Measurements from ENCODE around the gene SLC34A1.
"Not testable (repeated sequence)": the region's sequence is repeated elsewhere in the genome, so short reads cannot be mapped to it uniquely, and the experiment has no call there.

Gene SLC34A1, protein sequence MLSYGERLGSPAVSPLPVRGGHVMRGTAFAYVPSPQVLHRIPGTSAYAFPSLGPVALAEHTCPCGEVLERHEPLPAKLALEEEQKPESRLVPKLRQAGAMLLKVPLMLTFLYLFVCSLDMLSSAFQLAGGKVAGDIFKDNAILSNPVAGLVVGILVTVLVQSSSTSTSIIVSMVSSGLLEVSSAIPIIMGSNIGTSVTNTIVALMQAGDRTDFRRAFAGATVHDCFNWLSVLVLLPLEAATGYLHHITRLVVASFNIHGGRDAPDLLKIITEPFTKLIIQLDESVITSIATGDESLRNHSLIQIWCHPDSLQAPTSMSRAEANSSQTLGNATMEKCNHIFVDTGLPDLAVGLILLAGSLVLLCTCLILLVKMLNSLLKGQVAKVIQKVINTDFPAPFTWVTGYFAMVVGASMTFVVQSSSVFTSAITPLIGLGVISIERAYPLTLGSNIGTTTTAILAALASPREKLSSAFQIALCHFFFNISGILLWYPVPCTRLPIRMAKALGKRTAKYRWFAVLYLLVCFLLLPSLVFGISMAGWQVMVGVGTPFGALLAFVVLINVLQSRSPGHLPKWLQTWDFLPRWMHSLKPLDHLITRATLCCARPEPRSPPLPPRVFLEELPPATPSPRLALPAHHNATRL

DNA sequence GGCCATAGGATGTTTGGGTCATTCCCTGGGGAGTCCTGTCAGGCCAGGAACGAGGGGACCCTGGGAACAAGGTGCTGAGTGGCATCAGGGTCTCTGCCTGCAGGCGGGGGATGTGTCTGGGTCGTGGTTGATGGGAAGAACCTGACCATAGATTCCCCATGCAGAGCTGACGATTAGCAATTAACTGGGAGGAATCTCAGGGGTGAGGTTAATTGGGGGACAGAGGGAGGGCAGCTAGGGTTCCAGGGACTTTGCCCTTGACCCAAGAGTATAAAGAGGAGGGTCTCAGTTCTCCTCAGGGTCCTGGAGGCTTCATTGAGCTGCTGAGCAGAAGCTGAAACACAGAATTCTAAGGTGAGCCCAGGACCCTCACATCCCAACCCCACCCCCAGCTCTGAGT, at the start of gene SLC34A1:
Gene SLC34A1 (plus strand): TSS at position 301 of the 400 bp plus-strand sequence. CDS start 1,308 bp downstream, outside the sequence.
- Mint-ChIP-seq H3K27ac (no peak within 1 kb of the TSS), H3K4me1 (peaks cover 5 to 13% of the 10 kb centered on the region in 2 donors), H3K4me3 (no peak within 1 kb of the TSS), H3K9me3 (no peaks in the 10 kb centered on the region), H3K27me3 (peaks cover 25 to 41% of the 10 kb centered on the region in 2 donors), H3K36me3 (no peaks in the 10 kb centered on the region)
- no peak for DNase-seq
- no peak for ATAC-seq (replicated peaks)

DNA sequence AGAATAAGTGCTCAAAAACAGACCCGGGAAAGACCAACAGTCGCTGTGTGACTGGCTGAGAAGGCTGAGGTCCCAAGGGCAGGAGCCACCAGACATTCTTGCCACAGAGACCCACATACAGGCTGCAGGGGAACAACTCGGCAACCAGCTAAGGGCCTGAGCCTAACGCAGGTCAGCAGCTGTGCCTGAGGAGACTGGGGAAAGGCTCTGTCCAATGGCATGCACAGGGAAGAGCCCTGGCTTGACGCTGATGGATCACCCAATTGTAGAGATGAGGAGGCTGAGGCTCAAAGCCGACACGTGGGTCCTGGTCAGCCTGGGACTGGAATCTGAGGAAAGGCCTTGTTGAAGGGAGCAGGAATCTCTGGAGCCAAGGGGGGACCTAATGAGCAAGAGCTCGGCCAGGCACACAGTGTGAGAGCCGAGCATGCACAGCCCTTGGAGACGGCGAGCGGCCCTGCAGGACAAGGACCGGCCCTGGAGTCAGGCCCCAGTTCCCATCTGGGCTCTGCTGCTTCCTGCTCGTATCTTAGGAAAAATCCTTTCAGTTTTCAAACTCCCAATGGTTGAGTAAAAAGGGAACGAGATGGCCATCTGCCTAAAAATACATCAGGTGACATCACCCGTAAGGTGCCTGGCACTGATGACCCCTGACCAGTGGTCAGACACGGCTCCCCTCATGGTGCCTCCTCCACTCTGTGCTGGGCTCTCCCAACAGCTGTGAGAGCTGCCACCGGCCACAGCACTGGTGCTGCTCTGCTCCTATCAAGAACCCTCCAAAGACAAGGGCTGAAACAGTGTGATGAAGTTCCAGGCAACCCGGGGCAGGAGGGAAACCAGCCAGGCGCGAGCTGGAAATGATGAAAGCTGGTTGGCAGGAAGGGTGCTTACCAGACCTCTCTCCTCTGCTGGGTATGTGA, 49.2 kb upstream of the SLC34A1 start:
- Mint-ChIP-seq H3K27ac (peak overlapping the region; percentile 14), H3K27me3 (no peaks in the 10 kb centered on the region), H3K9me3 (no peaks in the 10 kb centered on the region), H3K4me1 (peaks cover 38 to 42% of the 10 kb centered on the region in 2 donors), H3K36me3 (peaks cover 58 to 75% of the 10 kb centered on the region in 2 donors), H3K4me3 (no peak overlapping the region)
- ATAC-seq (replicated peaks) (no peak), DNase-seq (no peak)

DNA sequence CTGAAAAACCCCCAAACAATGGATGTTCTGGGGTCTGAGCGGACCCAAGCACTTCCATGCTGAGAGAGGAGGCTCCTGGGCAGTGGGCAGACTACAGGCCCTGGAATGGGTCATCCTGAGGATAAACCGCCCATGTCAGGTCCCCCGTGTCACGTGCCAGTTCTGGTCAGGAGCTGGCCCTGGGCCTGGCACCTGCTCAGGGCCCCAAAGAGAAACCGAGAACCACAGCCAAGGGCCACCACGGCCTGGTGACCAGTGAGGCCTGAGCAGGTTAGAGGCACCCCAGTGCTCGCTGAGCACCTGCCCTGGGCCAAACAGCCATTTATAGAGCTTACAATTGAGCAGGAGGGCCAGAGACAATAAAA, 48.6 kb upstream of the SLC34A1 start:
- H3K36me3 Mint-ChIP-seq: peaks cover 54 to 69% of the 10 kb centered on the region in 2 donors
- DNase-seq (no peak), ATAC-seq (replicated peaks) (no peak)
- H3K4me1 Mint-ChIP-seq: peaks cover 36 to 42% of the 10 kb centered on the region in 2 donors
- H3K27me3 Mint-ChIP-seq: no peaks in the 10 kb centered on the region
- H3K9me3 Mint-ChIP-seq: no peaks in the 10 kb centered on the region
- H3K4me3 Mint-ChIP-seq: no peak overlapping the region
- peak overlapping the region; percentile 16 for H3K27ac Mint-ChIP-seq

DNA sequence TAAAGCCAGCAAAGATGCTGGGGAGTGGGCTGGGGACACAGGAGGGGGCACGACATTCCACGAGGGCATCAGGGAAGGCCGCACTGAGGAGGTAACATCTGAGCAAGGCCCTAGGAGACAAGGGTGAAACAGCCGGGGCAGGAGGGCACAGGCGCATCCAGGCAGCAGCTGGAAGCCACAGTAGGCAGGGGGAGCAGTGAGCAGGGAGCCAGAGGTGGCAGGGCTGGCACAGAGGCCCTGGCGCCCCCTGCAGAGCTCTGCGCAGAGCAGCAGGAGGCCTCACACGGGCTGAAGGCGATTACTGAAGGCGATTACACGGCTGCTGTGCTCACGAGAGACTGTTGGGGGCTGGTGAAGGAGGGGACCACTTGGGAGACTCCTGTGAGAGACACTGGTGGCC, 48.1 kb upstream of the SLC34A1 start:
- ATAC-seq (replicated peaks): peak; percentile 77 to 80
- Mint-ChIP-seq H3K27me3 (no peaks in the 10 kb centered on the region), H3K4me1 (peaks cover 31 to 38% of the 10 kb centered on the region in 2 donors), H3K9me3 (no peaks in the 10 kb centered on the region), H3K36me3 (peaks cover 50 to 65% of the 10 kb centered on the region in 2 donors), H3K4me3 (no peak overlapping the region), H3K27ac (peak overlapping the region; percentile 16)
- DNase-seq: no peak

DNA sequence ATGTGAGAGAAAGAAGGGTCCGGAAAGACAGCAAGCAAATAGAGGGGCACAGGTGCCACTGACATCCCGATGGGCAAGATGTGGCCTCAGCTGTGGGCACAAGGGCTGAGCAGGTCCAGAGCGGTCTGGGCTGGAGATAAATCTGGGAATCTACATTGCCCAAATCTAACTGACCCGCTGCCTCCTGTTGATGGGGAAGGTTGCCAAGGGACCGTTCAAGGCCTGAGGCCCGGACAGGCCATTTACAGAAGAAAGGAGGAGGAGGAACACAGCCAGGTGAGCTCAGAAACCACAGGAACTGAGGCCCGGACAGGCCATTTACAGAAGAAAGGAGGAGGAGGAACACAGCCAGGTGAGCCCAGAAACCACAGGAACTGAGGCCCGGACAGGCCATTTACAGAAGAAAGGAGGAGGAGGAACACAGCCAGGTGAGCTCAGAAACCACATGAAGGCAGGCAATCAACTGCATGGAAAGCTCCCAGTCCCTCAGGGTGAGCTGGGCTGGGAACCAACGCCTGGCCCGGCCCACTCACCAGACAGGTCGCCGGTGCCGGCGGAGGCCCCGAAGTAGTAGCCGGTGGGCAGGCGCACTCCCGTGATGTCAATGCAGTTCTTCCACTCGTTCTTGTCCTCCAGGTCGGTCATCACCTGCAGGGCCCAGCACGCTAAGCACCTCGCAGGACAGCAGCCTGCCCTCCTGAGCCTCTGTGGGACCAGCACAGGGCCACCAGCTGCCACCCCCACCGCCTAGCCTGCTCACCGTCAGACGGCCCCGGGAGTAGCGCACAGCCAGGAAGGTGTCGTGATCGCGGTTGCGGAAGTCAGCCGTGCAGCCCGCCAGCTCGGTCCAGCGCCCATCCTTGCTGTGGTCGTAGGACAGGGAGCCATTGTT, 47.4 kb upstream of the SLC34A1 start:
- peak overlapping the region; percentile 16 for H3K27ac Mint-ChIP-seq
- H3K27me3 Mint-ChIP-seq: no peaks in the 10 kb centered on the region
- no peak overlapping the region for H3K4me3 Mint-ChIP-seq
- H3K36me3 Mint-ChIP-seq: peaks cover 49 to 65% of the 10 kb centered on the region in 2 donors
- no peaks in the 10 kb centered on the region for H3K9me3 Mint-ChIP-seq
- DNase-seq (no peak), ATAC-seq (replicated peaks) (no peak)
- H3K4me1 Mint-ChIP-seq: peaks cover 27 to 30% of the 10 kb centered on the region in 2 donors

DNA sequence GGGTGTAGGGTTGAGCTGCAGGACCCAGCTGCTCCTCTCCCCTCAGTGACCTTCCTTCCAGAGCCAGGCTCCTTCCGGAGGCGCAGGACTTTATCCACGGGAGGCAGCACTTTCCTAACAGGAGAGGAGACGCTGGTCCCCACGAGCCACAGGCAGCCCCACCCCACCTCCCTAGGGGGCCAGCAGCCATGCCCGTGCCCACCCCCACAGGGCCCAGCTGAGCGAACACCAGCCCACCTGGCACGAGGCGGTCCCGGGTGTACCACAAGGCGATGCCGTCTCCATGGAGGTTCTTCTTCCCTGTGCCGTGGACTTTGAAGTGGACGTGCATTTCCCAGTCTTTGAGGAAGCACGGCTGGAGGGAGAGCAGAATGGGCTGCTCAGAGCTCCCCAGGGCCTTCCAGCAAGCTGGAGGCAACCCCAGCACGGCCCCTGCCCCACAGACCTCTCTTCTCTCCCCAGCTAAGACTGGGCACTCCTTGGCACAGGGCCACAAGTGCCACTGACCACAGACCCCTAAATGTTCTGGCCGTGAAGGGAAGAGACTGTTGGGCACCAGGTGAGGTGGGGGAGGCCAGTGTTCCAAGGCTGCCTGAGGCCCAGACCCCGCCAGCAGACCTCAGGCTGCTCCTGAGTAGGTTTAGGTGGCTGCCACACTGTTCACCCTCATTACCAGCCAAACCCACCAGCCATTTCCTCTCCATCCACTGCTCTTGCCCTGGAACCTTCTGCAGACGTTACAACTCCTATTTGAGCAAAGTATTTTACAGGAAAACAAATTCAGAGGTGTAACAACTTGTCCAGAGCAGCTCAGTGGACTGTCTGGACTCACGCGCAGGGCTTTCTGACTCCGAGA, 45.8 kb upstream of the SLC34A1 start:
- Mint-ChIP-seq H3K27me3 (no peaks in the 10 kb centered on the region), H3K36me3 (peaks cover 39 to 55% of the 10 kb centered on the region in 2 donors), H3K4me1 (peaks cover 17 to 20% of the 10 kb centered on the region in 2 donors), H3K4me3 (no peak overlapping the region), H3K9me3 (no peaks in the 10 kb centered on the region), H3K27ac (no peak overlapping the region)
- no peak for DNase-seq
- no peak for ATAC-seq (replicated peaks)

DNA sequence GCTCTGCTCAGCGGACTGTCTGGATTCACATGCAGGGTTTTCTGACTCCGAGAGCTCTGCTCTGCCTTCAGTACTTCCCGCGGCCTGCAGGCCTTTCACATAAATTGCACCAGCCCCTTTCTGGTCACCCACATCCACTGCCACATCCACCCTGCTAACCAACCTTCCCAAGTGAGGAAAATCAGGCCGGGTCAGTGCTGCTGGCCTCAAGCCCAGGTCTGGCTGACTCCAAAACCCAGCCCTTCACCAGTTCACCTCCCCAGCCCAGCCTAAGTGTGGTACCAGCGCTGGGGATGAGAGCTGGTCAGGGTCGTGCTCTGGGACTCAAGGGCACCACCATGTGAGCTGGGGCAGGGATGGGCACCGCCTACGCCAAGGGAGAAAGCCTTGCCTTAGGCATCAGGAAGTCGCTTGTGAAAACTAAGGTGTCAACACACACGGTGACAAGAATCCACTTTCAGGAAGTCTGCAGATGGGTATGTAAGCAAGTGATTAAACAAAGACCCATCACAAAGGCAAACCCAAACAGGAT, 45.1 kb upstream of the SLC34A1 start:
- peaks cover 14% of the 10 kb centered on the region in 2 donors for H3K4me1 Mint-ChIP-seq
- no peak overlapping the region for H3K27ac Mint-ChIP-seq
- H3K9me3 Mint-ChIP-seq: no peaks in the 10 kb centered on the region
- peaks cover 35 to 52% of the 10 kb centered on the region in 2 donors for H3K36me3 Mint-ChIP-seq
- ATAC-seq (replicated peaks) (no peak), DNase-seq (no peak)
- H3K27me3 Mint-ChIP-seq: no peaks in the 10 kb centered on the region
- no peak overlapping the region for H3K4me3 Mint-ChIP-seq

DNA sequence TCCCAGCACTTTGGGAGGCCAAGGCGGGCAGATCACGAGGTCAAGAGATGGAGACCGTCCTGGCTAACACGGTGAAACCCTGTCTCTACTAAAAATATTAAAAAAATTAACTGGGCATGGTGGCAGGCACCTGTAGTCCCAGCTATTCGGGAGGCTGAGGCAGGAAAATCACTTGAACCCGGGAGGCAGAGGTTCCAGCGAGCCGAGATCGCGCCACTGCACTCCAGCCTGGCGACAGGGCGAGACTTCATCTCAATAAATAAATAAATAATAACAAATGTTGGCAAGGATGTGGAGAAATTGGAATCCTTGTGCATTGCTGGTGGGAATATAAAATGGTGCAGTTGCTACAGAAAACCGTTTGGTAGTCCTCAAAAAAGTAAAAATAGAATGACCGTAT, 41.2 kb upstream of the SLC34A1 start:
- H3K27me3 Mint-ChIP-seq; ATAC-seq (replicated peaks); H3K4me3 Mint-ChIP-seq; H3K9me3 Mint-ChIP-seq; DNase-seq; H3K27ac Mint-ChIP-seq: not testable (repeated sequence)
- peaks cover 15 to 18% of the 10 kb centered on the region in 2 donors for H3K4me1 Mint-ChIP-seq
- peaks cover 22 to 39% of the 10 kb centered on the region in 2 donors for H3K36me3 Mint-ChIP-seq

DNA sequence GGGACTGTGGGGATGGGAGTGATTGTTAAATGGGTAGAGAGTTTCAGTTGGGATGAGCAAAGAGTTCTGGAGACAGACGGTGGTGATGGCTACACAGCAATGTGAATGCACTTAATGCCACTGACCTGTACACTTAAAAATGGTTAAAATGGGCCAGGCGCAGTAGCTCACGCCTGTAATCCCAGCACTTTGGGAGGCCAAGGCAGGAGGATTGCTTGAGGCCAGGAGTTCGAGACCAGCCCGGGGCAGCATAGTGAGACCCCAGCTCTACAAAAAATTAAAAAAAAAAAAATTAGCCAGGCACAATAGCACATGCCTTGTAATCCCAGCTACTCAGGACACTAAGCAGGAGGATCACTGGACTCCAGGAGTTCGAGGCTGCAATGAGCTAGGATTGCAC, 40.5 kb upstream of the SLC34A1 start:
- no peaks in the 10 kb centered on the region for H3K9me3 Mint-ChIP-seq
- H3K27ac Mint-ChIP-seq: no peak overlapping the region
- H3K4me3 Mint-ChIP-seq: no peak overlapping the region
- H3K27me3 Mint-ChIP-seq: no peaks in the 10 kb centered on the region
- DNase-seq: no peak
- peaks cover 22 to 37% of the 10 kb centered on the region in 2 donors for H3K36me3 Mint-ChIP-seq
- peaks cover 15 to 18% of the 10 kb centered on the region in 2 donors for H3K4me1 Mint-ChIP-seq
- no peak for ATAC-seq (replicated peaks)

DNA sequence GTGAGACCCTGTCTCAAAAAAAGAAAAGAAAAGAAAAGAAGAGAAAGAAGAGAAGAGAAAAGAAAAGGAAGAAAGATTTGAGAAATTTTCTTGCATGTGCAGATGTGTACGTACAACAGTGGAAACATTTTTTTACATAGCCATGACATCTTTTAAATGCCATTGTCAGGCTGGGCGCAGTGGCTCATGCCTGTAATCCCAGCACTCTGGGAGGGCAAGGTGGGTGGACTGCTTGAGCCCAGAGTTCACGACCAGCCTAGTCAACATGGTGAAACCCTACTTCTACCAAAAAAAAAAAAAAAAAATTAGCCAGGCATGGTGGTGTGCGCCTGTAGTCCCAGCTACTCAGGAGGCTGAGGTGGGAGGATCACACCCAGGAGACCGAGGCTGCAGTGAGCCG, 39.3 kb upstream of the SLC34A1 start:
- Mint-ChIP-seq H3K36me3 (peaks cover 23 to 34% of the 10 kb centered on the region in 2 donors), H3K4me1 (peaks cover 17 to 29% of the 10 kb centered on the region in 2 donors), H3K4me3 (no peak overlapping the region), H3K9me3 (no peaks in the 10 kb centered on the region), H3K27me3 (no peaks in the 10 kb centered on the region), H3K27ac (no peak overlapping the region)
- ATAC-seq (replicated peaks): no peak
- DNase-seq: no peak

DNA sequence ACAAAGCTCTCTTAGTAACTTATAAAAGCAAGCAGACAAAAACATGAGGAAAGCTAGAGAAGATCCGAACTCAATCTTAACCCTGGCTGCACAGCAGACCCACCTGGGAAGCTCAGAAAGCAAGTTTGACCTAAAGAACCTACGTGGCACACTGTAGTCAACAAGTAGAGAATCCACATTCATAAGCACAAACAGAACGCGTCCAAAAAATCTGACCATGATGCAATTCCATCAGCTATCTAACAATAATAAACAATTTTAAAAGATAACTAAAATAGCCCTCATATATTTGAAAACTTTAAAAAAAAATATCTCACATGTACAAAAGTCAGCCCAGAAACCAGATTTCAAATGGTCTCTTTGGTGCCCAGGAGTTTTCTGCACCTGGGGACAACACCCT, 37.4 kb upstream of the SLC34A1 start:
- Mint-ChIP-seq H3K9me3 (no peaks in the 10 kb centered on the region), H3K27me3 (no peaks in the 10 kb centered on the region), H3K36me3 (peaks cover 17 to 28% of the 10 kb centered on the region in 2 donors), H3K4me1 (peaks cover 18 to 36% of the 10 kb centered on the region in 2 donors), H3K27ac (no peak overlapping the region), H3K4me3 (no peak overlapping the region)
- DNase-seq (no peak), ATAC-seq (replicated peaks) (no peak)

DNA sequence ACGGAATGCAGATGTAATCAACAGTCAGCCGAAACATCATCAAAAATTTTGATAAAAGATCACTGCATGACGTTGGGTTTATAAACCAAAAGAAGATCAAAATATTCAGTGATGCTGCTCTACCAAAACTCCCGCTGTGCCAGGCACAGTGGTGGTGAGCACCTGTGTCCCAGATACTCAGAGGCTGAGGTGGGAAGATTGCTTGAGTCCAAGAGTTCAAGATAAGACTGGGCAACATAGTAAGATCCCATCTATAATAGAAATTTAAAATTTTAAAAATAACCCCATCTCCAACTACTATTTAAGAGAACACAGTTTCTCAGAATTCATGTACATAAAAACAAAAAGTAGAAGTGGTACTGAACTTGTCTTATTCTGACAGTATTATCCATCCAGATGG, 36.5 kb upstream of the SLC34A1 start:
- Mint-ChIP-seq H3K4me1 (peaks cover 18 to 44% of the 10 kb centered on the region in 2 donors), H3K36me3 (peaks cover 17 to 28% of the 10 kb centered on the region in 2 donors), H3K9me3 (no peaks in the 10 kb centered on the region), H3K4me3 (no peak overlapping the region), H3K27ac (no peak overlapping the region), H3K27me3 (no peaks in the 10 kb centered on the region)
- DNase-seq (no peak), ATAC-seq (replicated peaks) (no peak)

DNA sequence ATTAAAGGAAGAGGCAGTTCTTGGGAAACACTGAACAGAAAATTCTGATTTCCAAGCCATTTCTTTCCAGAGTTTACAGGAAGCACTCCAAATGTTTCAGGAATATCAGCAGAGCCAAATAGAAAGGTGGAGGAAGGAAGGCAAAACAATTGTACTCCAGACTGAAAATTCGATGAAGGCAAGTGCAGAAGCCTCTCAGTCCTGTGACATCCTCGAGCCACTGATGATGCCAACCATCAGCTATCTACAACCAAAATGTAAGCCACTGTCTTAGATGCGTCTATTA, 34.9 kb upstream of the SLC34A1 start:
- H3K27ac Mint-ChIP-seq: no peak overlapping the region
- no peak for DNase-seq
- H3K36me3 Mint-ChIP-seq: peaks cover 13 to 22% of the 10 kb centered on the region in 2 donors
- ATAC-seq (replicated peaks): no peak
- peak overlapping the region; percentile 54 to 80 for H3K4me3 Mint-ChIP-seq
- peaks cover 17 to 51% of the 10 kb centered on the region in 2 donors for H3K4me1 Mint-ChIP-seq
- H3K9me3 Mint-ChIP-seq: no peaks in the 10 kb centered on the region
- H3K27me3 Mint-ChIP-seq: no peaks in the 10 kb centered on the region
